BE2C (cell line): ENCODE measurements around the gene SLC26A2.

Experiments used
- DNase-seq: peaks from one replicate; pipeline ENCODE4 v3.0.0-alpha.2; 2020
- H3K27me3 ChIP-seq: fragments of 250-450 bp; sonication (Bioruptor Pico); 2 replicates; pipeline ENCODE4 v1.5.1; 2020; ENCODE audit warnings: mild to moderate bottlenecking
- H3K36me3 ChIP-seq: fragments of 250-450 bp; sonication (Bioruptor Pico); 2 replicates; pipeline ENCODE4 v1.5.1; 2020; ENCODE audit warnings: mild to moderate bottlenecking
- H3K4me1 ChIP-seq: fragments of 250-450 bp; sonication (Bioruptor Pico); 2 replicates; pipeline ENCODE4 v1.5.1; 2020
- H3K4me3 ChIP-seq: 2 replicates; pipeline ENCODE4 v1.5.1; 2011; ENCODE audit warnings: low read depth, low read length
- H3K9me3 ChIP-seq: fragments of 250-450 bp; sonication (Bioruptor Pico); 2 replicates; pipeline ENCODE4 v1.5.1; 2020
- TF ChIP-seq, protein P1 (sequence below): IDR thresholded peaks from 2 replicates; pipeline ENCODE4 v1.5.1; 2012; ENCODE audit warnings: mild to moderate bottlenecking, low read depth, low read length

SLC26A2 gene

GRCh38 chr5:149916334-149917072, 44.1 kb upstream of the SLC26A2 start:
- Histone ChIP-seq H3K4me3 (no peak overlapping the region), H3K27me3 (no peaks in the 10 kb centered on the region), H3K4me1 (no peaks in the 10 kb centered on the region), H3K9me3 (no peaks in the 10 kb centered on the region), H3K36me3 (no peaks in the 10 kb centered on the region)
- no peak for DNase-seq
- TF ChIP-seq, protein P1, sequence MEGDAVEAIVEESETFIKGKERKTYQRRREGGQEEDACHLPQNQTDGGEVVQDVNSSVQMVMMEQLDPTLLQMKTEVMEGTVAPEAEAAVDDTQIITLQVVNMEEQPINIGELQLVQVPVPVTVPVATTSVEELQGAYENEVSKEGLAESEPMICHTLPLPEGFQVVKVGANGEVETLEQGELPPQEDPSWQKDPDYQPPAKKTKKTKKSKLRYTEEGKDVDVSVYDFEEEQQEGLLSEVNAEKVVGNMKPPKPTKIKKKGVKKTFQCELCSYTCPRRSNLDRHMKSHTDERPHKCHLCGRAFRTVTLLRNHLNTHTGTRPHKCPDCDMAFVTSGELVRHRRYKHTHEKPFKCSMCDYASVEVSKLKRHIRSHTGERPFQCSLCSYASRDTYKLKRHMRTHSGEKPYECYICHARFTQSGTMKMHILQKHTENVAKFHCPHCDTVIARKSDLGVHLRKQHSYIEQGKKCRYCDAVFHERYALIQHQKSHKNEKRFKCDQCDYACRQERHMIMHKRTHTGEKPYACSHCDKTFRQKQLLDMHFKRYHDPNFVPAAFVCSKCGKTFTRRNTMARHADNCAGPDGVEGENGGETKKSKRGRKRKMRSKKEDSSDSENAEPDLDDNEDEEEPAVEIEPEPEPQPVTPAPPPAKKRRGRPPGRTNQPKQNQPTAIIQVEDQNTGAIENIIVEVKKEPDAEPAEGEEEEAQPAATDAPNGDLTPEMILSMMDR, result no peak

DNA sequence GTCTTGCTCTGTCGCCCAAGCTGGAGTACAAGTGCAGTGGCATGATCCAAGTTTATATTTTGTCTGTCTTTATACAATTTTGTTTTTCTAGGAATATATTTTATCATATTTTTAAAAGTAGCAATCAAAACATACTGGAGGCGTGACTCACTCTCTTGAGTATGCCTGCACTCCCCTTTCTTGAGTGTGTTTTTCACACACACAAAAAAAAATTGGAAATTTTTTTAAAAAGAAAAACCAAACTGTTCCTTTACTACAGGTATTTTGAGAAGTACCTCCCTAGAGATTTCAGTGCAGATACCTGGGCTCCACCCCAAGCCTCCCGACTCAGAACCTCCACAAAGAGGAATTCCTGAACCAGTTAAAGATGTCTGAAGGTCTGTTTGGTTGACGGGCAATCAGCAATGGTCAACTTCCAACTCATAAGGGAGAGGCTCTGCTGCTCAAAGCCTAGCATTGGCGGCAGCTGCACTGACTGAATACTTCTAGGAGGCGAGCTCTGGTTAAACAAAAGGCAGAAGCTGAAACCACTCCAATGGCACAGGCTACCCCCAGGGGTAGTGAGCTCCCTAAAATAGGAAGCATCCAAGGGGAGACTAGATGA, 43.4 kb upstream of the SLC26A2 start:
- DNase-seq, result no peak
- TF ChIP-seq, protein P1, result no peak
- no peaks in the 10 kb centered on the region for H3K9me3 ChIP-seq

GRCh38 chr5:149921597-149921996, 39.0 kb upstream of the SLC26A2 start:
- H3K4me3 ChIP-seq, result no peak overlapping the region
- H3K4me1 ChIP-seq, result no peaks in the 10 kb centered on the region
- H3K36me3 ChIP-seq, result no peaks in the 10 kb centered on the region
- TF ChIP-seq, protein P1, result no peak
- H3K27me3 ChIP-seq, result no peaks in the 10 kb centered on the region
- DNase-seq, result no peak
- no peaks in the 10 kb centered on the region for H3K9me3 ChIP-seq

More for the DNA sequence above, 43.4 kb upstream of the SLC26A2 start:
- H3K36me3 ChIP-seq, result no peaks in the 10 kb centered on the region
- no peaks in the 10 kb centered on the region for H3K27me3 ChIP-seq
- H3K4me1 ChIP-seq, result no peaks in the 10 kb centered on the region
- no peak overlapping the region for H3K4me3 ChIP-seq

GRCh38 chr5:149922950-149923349, 37.6 kb upstream of the SLC26A2 start:
- H3K27me3 ChIP-seq, result no peaks in the 10 kb centered on the region
- DNase-seq, result no peak
- TF ChIP-seq, protein P1, result no peak
- no peaks in the 10 kb centered on the region for H3K4me1 ChIP-seq
- no peak overlapping the region for H3K4me3 ChIP-seq
- no peaks in the 10 kb centered on the region for H3K36me3 ChIP-seq
- no peaks in the 10 kb centered on the region for H3K9me3 ChIP-seq

GRCh38 chr5:149924486-149924885, 36.1 kb upstream of the SLC26A2 start:
- DNase-seq, result no peak
- Histone ChIP-seq H3K9me3 (no peaks in the 10 kb centered on the region), H3K36me3 (no peaks in the 10 kb centered on the region), H3K4me1 (no peaks in the 10 kb centered on the region), H3K4me3 (no peak overlapping the region), H3K27me3 (no peaks in the 10 kb centered on the region)
- TF ChIP-seq, protein P1, result no peak
